ENCODE data around the gene EEF1A2.

Gene EEF1A2

DNA sequence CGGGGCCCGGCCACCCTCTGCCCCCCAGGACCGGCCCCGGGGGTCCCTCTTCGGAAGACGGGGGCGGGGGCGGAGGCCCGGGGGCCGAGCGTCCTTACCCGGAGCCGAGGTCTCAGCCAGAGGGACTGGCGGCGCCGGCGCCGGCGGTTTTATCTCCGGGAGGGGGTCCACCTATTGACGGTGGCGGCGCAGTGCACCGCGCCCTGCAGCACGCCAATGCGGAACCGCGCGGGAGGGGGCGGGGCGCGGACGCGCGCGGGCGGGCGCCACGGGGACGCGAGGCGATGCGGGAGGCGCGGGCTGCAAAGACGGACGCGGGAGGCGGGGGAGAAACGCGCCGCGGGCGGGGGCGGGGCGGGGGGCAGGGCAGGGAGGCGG, at the start of gene EEF1A2:
EEF1A2 (minus strand) TSS at position 124 of the 378 bp plus-strand sequence. CDS start 1,320 bp downstream, outside the sequence.
- DNase-seq, result no peak

DNA sequence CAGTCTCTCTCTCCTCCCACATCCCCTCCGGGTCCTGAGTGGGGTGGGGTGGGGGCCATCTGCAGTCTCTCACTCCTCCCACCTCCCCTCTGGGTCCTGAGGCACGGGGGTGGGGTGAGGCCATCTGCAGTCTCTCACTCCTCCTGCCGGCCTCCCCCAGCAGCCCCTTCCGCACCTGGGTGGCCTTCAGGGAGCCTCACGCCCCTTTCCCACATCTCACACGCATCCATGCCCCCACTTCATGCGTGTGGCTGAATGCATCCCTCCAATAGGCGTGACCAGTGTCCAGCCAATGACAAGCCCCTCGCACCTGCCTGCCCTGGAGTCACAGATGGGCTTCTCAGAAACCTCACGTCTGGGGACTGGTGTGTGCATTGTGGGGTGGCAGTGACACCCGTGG, 49.7 kb upstream of the EEF1A2 start:
- DNase-seq, result no peak

DNA sequence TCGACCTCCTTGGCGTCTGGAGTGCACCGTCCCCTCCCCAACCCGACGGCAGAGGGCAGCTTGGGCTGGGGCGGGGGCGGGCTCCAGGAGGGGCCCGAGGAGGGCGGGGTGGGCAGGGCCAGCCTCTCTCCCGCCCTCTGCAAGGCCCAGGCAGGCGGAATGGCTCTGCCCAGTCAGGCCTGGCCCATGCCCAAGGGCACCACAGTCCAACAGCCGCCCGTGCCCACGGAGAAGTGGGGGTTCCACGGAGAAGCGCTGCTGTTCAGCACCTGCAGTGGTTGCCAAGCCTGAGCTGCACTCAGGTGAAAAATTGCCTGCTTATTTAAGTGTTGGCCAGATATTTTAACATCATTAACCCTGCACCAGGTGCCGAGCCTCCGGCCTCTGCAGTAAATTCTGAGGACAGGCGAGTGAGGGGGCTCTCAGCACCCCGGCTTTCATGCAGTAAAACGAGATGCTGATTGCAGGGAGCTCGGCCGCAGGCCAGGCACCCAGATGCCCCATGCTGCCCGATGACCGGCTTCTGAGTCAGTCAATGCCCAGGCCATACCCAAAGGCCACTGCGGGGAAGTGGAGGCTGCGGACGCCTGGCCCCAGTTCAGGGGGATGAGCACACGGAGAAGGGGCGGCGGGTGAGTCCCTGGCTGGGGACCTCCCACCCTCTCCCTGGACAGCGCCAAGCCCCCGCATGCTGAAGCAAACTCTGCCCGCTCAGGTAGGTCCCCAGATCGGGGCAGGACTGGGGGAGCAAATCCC, 49.0 kb upstream of the EEF1A2 start, which contains the start of gene SRMS:
SRMS (minus strand) TSS at position 25 of the 756 bp plus-strand sequence. CDS start 286 bp downstream, outside the sequence.
- no peak for DNase-seq

DNA sequence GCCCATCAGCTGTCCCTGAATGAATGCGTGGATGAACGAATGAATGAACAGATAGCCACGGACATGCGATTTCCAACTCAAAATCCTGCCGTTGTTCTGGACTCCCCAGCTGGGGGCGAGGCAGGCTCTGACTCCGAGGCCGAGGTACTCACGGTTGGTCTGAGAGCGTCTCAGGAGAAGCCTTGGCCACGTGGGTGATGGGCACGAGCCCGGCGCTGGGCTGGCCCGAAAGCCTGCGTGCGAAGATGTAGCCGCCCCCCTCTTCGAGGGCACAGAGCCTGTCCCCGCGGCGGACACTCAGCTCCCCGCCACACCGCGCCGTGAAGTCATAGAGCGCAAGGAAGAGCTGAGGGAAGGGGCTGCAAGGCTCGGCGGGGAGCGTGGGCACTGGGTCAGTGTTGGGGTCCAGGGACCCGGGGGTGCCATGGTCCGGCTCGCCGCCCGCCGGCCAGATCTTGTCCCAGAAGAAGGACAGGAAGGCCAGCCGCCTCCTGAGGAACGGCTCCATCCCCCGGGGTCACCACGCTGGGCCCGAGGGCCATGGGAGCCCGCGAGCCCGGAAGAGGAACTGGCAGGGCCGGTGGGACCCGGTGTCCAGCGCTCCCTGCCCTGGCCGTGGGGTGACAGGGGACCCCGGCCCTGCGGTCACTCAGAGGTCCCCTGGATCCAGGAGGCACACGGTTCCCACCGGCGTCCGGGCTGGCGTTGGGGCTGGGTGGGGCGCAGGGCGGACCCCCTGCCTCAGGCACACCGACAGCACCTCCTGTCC, 48.3 kb upstream of the EEF1A2 start:
- no peak for DNase-seq

DNA sequence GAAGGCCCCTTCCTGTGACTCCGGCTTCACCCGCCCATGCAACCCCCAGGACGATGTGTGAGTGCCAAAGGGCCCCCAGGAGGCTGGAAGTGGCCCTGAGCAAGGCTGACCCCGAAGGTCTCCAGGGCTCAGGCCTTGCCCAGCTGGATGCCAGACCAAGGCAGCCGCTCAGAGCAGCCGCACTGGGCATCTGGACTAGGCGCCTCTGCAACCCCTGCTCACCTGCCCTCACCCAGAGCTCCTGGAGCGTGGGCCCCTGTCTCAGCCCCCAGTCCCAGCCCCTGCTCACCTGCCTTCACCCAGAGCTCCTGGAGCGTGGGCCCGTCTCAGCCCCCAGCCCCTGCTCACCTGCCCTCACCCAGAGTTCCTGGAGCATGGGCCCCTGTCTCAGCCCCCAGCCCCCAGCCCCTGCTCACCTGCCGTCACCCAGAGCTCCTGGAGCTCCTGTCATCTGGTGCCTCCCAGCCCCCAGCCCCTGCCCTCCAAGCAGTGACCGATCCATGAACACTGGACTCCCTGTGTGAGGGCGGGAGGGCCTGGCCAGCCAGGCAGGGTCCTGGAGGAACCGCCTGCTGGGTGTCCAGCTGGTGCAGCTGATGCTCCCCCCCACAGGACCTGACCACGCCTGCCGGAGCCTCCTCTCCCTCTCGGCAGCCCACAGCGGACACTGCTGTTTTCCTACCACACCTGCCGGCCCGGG, 47.5 kb upstream of the EEF1A2 start:
- DNase-seq, result no peak

DNA sequence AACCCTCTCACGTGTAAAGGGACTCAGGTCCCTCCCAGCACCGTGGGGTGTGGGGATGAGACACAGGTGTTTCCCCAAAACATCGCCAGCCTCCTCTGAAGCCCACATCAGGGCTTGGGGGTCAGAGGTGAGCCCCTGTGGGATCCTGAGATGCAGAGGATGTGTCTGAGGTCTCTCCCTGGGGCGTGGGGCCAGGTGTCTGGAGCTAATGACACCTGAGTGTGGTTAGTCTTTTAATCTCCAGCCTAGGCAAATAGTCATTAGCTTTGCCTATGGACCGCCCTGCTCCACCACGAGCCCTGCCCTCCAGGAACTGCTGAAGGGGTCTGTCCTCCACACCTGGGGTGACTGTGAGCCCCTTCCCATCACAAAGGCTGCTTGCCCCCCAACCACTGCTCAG, 46.9 kb upstream of the EEF1A2 start:
- DNase-seq, result no peak

DNA sequence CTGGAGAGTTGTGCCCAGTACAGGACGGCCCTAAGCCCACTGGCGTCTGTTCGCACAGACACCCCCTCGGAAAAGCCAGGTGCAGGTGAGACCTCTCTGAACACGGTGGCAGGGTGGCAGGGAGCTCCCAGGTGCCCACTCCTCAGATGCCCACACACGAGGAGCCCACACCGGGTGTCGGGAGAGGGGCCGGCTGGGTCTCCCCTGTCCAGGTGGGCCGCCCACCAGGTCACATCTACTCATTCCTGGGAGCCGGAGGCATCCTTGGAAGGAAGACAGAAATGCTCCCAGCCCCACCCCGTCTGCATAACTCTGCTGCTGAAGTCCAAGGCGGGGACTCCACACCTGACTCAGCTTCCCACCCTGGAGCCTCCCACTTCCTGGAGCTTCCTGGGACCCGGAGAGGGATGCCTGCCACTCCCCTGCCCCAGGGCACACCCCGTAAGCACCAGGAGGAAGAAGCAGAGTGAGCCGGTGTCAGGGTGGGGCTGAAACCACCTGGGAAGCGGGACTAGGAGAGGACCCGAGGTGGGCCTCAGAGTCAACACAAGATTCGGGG, 46.2 kb upstream of the EEF1A2 start:
- DNase-seq, result no peak

DNA sequence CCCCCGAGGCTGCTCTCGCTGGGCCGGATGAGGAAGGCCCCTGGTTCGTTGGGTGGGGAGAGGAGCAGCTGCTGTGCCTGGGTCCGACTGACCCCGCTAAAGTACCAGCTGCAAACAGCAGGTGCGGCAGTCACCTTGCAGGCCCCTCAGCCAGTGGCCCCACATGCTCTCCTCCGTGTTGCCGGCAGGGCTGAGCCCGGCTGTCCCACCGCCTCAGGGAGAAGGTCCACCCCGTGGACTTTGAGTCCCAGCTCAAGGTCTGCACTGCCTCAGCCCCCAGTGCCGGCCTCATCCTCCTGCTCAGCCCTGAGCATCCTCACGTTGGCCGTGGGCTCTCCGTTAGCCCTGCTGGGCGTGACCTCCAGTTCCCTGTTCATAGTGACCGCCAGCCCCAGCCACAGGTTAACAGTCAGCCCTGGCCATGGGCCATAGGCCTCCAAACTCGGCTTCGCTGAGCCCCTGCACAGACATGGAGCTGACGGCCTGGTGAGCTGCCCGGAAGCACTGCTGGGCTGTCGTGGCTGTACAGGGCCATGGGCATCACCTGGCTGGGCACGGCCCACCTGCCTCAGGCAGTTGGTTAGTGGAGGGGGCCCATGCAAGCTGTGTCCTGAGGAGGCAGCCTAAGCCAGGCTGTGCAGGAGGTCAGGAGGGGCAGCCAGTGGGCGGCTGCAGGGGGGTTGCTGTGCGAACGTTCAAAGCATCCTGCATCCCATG, 45.5 kb upstream of the EEF1A2 start:
- DNase-seq, result no peak

DNA sequence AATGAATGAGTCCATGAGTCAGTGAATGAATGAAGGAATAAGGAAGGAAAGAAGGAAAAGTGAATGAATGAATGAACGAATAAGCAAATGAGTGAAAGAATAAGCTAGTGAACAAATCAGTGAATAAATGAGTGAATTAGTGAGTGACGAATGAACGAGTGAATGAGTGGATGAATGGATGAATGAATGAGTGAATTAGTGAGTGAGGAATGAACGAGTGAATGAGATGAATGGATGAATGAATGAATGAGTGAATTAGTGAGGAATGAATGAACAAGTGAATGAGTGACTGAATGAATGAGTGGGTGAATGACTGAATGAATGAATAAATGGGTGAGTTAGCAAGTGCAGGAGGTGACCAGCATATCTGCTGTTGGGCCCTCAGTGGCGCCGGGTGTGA, 44.9 kb upstream of the EEF1A2 start:
- no peak for DNase-seq

DNA sequence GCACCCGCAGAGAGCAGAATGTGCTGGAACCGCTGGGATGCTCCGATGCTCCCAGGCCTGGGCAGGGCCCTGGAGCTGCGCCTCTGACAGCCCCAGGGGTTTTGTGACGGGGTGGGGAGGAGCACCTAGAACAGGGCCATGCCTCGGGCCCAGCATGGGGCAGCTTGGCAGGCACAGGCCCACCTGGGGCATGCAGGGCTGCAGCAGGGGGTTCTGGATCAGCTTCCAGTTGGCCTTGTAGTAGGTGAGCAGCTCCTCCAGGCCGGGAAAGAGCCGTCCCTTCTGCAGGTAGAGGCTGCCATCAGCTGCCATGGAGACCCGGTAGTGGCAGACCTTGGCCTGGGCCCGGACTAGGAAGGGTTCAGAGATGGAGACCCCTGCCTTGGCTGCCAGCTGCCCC, 44.2 kb upstream of the EEF1A2 start:
- DNase-seq, result no peak

DNA sequence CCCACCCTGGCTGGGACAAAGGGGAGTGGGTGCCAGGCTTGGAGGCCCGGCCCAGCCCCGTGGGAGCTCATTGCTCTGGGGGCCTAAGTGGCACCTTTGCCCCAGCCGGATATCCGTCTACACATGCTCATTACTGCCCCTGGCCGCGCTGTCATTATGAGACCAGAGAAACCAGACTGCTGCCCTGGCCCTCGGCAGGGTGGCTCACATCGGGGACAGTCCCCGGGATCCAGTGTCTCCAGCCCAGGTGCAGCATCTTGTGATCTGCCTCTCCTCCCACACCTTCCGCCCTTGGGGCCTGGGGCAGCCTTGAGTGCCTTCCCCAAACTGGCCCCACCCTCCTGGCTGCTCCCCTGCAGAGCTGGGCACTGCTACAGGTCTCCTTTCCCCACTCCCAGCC, 43.8 kb upstream of the EEF1A2 start:
- no peak for DNase-seq

DNA sequence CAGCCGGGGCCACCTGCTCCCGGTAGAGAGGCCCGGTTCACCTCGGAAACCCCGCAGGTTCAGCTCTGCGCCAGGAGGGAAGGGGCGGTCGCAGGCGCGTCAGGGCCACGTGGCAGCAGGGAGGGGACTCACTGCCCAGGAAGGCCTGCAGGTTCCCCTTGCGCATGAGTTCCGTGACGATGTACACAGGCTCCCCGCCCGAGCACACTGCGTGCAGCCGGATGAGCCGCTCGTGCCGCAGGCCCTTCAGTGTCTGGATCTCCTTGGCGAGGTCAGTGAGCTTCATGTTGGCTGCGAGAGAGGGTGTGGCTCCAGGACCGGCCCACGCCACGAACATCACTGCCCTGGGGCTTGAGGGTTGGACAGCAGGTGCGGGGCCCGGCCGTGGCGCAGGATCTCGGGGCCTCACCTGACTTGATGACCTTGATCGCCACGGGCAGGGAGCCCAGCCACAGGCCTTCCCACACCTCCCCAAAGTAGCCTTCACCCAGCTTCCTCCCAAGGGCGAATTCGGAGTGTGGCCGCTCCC, 43.2 kb upstream of the EEF1A2 start:
- no peak for DNase-seq

DNA sequence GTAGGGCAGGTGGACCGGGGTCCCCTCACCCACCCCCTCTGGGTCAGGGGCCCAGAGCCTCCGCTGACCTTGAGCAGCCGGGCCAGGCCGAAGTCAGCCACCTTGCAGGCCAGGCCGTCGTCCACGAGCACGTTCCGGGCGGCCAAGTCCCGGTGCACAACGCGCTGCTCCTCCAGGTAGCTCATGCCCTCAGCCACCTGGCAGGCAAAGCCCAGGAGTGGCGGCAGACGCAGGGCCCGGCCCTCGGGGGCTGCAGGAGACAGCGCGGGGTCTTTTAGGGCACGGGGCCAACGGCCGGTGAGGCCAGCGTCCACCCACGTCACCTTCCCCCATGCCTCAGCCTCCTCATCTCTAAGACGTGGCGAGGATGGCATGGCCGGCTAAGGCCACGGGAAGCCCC, 42.5 kb upstream of the EEF1A2 start:
- no peak for DNase-seq

DNA sequence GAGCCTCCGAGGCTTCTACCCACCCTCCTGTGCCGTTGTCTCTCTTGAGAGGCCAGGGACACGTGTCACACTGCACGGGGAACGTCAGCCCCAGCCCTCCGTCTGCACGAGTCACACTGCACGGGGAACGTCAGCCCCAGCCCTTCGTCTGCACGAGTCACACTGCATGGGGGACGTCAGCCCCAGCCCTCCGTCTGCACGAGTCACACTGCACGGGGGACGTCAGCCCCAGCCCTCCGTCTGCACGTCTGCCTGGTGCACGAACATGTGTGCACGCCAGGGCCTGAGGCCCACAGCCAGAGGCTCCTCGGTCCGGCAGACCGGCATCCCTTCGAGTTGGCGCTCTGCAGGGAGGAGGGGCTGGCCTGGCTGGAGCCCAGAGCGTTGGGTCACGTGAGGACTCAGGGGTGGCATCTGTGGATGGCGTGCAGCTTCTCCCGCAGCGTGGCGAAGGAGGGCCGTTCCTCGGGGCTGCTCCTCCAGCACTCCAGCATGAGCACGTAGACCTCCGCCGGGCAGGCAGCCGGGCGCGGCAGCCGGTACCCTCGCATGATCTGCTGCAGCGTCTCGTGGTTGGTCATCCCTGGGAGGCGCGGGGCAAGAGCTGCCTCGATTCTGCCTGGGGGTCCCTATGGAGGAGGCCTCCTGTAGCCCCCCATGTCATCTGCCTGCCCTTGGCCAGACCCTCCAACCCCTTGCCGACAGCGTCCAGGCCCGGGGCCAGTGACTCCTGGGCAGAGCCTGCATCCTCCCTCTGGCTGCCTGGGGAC, 41.7 kb upstream of the EEF1A2 start:
- DNase-seq, result no peak

DNA sequence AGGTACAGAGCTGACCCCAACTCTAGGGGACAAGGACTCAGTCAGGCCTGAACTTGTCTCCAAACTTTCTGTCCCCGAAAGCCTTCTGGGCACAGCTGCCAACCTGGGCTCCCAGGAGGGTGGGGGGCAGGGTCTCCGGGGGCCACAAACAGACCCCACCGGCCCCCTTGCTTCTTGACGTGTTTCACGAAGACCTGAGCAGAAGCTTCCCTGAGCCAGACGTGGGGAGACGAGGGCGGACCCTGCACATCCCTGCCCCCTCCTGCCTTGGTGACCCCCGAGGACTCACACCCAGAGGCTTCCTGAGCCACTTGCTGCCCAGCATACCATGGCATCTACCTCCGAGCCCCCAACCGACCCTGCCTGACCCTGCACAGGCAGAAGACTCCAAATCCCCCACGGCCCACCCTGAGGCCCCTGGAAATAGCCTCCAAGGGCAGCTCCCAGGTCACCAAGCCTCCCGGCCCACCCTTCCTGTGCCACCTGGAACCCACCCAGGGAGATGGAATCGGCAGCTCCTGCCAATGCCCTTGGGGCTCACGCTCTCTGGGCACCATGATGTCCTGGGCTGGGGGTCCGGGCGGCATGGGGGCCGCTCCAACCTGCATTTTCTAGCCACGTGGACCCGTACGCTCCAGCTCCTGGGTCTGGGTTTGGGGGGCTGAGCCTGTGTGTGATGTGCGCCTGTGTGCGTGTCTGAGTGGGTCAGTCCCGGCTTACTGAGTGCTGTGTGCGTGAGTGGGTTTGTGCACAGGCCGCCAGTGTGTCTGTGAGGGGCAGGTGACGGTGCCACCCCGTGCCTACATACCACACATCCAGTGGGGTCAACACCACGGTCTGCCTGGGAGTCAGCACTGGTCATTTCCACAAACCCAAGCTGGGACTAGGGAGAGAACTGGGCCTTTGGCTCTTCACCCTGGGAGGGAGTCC, 40.8 kb upstream of the EEF1A2 start:
- no peak for DNase-seq

DNA sequence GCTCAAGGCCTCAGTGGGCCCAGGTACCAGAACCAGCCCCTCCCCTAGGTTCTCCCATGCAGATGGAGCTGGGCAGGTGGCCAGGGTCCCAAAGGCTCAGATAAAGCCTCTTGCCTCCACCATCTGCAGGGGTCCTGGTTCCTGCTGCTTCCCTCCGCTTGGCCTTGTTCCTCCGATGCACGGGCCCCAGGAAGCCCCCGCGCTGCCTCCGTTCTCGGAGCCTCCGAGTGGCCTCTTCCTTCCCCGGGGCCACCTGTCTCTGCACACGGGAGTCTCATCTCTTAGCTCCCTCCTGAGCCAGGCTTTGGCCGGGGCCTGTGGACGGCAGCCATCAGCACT, 40.2 kb upstream of the EEF1A2 start:
- DNase-seq, result no peak

DNA sequence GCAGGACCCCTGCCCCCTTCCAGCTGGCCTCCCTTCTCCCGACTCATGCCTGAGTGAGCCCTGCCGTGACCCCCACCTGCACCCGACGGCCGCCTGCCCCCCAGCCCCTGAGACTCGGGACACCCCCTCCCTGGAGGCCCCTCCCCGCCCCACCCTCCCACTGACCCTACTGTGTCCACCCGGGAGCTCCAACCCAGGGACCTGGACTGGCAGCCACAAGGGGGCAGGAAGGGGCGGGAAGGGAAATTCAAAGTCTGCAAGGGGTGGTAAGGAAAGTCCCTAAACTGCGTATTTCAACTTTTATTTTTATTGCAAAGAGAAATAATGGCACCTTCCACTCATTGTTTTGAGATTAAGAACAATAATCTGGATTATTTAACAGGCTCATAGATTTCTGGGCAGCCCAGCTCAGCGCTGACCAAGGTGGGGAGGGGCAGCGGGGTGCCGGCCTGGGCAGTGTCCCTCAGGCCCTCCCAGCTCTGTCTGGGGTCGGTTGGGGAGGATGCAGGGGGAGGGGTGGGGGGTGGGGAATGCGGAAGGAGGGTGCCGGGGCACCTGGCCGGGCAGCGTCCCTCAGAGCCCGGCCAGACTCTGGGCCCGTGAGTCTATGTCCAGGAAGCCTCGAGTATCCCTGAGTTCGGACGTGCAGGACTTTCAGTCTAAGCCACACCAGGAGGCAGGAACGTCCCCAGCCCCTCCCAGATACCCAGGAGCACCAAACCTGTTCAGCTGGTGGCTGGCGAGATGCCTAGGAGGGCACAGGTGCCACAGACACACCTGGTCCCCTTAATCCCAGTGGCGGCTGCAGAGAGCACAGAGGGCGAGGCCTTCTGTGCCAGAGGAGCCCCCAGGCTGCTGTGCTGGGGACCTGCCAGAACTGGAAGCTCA, 39.6 kb upstream of the EEF1A2 start:
- no peak for DNase-seq

DNA sequence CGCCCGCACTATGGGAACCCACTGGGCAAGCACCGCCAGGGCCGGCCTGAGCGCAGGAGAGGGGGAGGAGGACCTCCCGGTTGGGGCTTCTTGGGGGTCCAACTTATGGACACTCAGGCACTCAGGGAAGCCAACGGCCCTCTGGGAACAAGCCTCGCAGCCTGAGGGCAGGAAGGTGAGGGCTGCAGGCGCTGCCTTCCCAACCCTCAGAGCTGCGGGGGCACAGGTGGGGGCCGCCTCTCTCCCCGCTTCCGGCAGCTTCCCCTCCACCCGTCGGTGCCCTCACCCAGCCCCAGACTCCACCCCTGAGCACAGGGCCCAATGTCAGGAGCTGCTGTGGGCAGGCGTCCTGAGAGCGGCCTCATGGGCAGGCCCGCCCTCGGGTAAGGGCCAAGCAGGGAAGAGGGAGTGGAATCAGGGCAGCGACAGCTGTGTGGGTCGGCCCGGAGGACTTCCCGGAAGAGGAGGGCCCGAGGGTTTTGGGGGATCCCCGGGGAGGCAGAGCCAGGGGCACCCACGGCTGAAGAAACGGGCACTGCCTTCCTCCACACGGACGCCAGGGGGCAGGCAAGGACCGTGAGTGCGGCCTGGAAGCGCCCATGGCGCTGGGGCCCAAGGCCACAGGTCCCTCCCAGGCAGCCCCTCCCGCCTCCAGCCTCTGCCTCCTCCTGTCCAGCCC, 38.8 kb upstream of the EEF1A2 start:
- no peak for DNase-seq

DNA sequence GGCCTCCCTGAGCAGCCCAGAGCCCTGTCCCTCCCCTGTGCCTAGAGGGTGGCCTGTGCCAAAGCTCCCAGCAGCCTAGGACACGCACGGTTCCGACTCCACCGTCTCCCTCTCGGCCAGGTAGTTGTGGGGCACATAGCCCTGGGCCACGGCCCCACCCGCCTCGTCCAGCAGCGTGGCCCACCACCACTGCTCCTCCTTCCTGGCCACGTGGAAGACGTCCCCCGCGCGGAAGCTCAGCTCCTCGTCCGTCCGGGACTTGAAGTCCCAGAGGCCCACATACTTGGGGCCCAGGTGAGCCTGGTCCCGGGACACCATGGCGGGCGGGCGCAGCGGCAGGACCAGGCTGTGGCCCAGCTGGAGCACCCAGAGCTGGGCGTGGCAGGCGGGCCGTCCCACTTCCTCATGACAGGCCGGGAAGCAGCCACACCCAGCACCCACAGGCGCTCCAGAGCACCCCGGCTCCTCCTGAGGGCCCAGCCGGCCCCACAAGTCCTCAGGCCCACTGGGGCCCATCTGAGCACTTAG, 38.2 kb upstream of the EEF1A2 start, which contains the start of gene PTK6:
PTK6 (minus strand) TSS at position 380 of the 528 bp plus-strand sequence; CDS start at position 318, 62 bp downstream.
- DNase-seq, result no peak

Measured in NCI-H524 treated with DMSO at 0.1 percent for 48 hours (cell line).